A549 (cell line): ENCODE results near the gene TRPV6.

Experiments used
- CBX2 ChIP-seq: fragments of 200-600 bp; sonication (generic); IDR thresholded peaks from 2 replicates; pipeline ENCODE4 v1.6.1; 2016; ENCODE audit warnings: low read depth, mild to moderate bottlenecking, borderline replicate concordance
- CTCF ChIP-seq: fragments of >200 bp; sonication (Bioruptor Twin); formaldehyde crosslinking; IDR thresholded peaks from 3 replicates; pipeline ENCODE4 v1.5.1; 2016
- FOXS1 ChIP-seq: fragments of 250-450 bp; sonication (Bioruptor Pico); IDR thresholded peaks from 2 replicates; pipeline ENCODE4 v1.5.0; 2020; ENCODE audit warnings: mild to moderate bottlenecking, moderate library complexity
- HDAC2 ChIP-seq: fragments of 200-600 bp; sonication (generic); IDR thresholded peaks from 2 replicates; pipeline ENCODE4 v1.6.1; 2016
- PHF8 ChIP-seq: fragments of 200-600 bp; sonication (generic); IDR thresholded peaks from 2 replicates; pipeline ENCODE4 v1.6.1; 2016; ENCODE audit warnings: low read depth, mild to moderate bottlenecking, antibody characterized with exemption, moderate library complexity, borderline replicate concordance
- SMC3 ChIP-seq: fragments of >200 bp; sonication (Bioruptor Twin); formaldehyde crosslinking; IDR thresholded peaks from 3 replicates; pipeline ENCODE4 v1.6.1; 2018; ENCODE audit warnings: inconsistent platforms
- TF ChIP-seq, protein P1 (sequence below): IDR thresholded peaks from 2 replicates; pipeline ENCODE4 v1.6.1; 2012
- TF ChIP-seq, protein P2 (sequence below): fragments of 200-600 bp; sonication (generic); IDR thresholded peaks from 2 replicates; pipeline ENCODE4 v1.6.1; 2016; ENCODE audit warnings: antibody characterized with exemption, mild to moderate bottlenecking, moderate library complexity

GRCh38 chr7:142905759-142906158, 20.2 kb upstream of the TRPV6 start:
- TF ChIP-seq HDAC2 (no peak), CBX2 (no peak), CTCF (no peak), FOXS1 (CRISPR knock-in tag) (no peak), PHF8 (no peak), SMC3 (no peak)
- TF ChIP-seq, protein P1, sequence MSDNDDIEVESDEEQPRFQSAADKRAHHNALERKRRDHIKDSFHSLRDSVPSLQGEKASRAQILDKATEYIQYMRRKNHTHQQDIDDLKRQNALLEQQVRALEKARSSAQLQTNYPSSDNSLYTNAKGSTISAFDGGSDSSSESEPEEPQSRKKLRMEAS = no peak
- TF ChIP-seq, protein P2, sequence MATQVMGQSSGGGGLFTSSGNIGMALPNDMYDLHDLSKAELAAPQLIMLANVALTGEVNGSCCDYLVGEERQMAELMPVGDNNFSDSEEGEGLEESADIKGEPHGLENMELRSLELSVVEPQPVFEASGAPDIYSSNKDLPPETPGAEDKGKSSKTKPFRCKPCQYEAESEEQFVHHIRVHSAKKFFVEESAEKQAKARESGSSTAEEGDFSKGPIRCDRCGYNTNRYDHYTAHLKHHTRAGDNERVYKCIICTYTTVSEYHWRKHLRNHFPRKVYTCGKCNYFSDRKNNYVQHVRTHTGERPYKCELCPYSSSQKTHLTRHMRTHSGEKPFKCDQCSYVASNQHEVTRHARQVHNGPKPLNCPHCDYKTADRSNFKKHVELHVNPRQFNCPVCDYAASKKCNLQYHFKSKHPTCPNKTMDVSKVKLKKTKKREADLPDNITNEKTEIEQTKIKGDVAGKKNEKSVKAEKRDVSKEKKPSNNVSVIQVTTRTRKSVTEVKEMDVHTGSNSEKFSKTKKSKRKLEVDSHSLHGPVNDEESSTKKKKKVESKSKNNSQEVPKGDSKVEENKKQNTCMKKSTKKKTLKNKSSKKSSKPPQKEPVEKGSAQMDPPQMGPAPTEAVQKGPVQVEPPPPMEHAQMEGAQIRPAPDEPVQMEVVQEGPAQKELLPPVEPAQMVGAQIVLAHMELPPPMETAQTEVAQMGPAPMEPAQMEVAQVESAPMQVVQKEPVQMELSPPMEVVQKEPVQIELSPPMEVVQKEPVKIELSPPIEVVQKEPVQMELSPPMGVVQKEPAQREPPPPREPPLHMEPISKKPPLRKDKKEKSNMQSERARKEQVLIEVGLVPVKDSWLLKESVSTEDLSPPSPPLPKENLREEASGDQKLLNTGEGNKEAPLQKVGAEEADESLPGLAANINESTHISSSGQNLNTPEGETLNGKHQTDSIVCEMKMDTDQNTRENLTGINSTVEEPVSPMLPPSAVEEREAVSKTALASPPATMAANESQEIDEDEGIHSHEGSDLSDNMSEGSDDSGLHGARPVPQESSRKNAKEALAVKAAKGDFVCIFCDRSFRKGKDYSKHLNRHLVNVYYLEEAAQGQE = no peak
